Endothelial cell of umbilical vein (primary cell): ENCODE results near the gene CYP39A1. TPM values are rescaled to one million over a fixed set of nuclear protein-coding genes. Genes with fewer than 3 reads are reported as not detected.

Experiments
- BruUV-seq: library from RNA; stranded (reverse); fragments of 400-500 nt; replicated peaks from 2 replicates; lab custom pipeline; 2021; lab: Mats Ljungman, UMichigan
- CTCF ChIA-PET: fragments of 300-600, 350-600 bp; sonication (Branson Sonifier 250); formaldehyde crosslinking; loops from one replicate; lab custom pipeline; 2021; ENCODE audit warnings: antibody characterized with exemption, inconsistent platforms; lab: Charles Lee
- POLR2A ChIA-PET: fragments of 300-600, 350-600 bp; sonication (Branson Sonifier 250); formaldehyde crosslinking; loops from one replicate; lab custom pipeline; 2021; ENCODE audit warnings: antibody characterized with exemption, inconsistent platforms; lab: Charles Lee
- DNase-seq: peaks from one replicate; pipeline ENCODE4 v3.0.0-alpha.2; 2011; ENCODE audit warnings: low read depth, low spot score
- FAIRE-seq: peaks from 2 replicates; lab custom pipeline; 2011; peaks lifted over from hg19 to GRCh38; lab: Jason Lieb, UNC
- H2AFZ ChIP-seq: 2 replicates; pipeline ENCODE4 v1.6.0; 2012; ENCODE audit warnings: low read depth, low read length, control low read depth, inconsistent platforms
- H3K27ac ChIP-seq: 2 replicates; pipeline ENCODE4 v1.5.1; 2011; ENCODE audit warnings: low read depth, mild to moderate bottlenecking, control low read depth, low read length, moderate library complexity; ENCODE audit not compliant: insufficient read depth
- H3K27me3 ChIP-seq, 2 experiments: 2 replicates each; pipeline versions ENCODE4 v1.6.0 to v1.6.1; 2011; ENCODE audit warnings: low read length in 2 of 2, mixed read lengths in 1 of 2; ENCODE audit not compliant: control insufficient read depth in 2 of 2, insufficient read depth in 2 of 2
- H3K36me3 ChIP-seq, 2 experiments: 2 replicates in 1 of 2; 3 replicates in 1 of 2; pipeline ENCODE4 v1.5.1; 2011; ENCODE audit warnings: low read length in 2 of 2, mild to moderate bottlenecking in 1 of 2, moderate library complexity in 1 of 2; ENCODE audit not compliant: control insufficient read depth in 2 of 2, insufficient read depth in 2 of 2; ENCODE audit errors: extremely low read depth in 1 of 2
- H3K4me1 ChIP-seq: 3 replicates; pipeline ENCODE4 v1.5.1; 2011; ENCODE audit warnings: mild to moderate bottlenecking, low read length; ENCODE audit not compliant: control insufficient read depth, insufficient read depth; ENCODE audit errors: extremely low read depth
- H3K4me2 ChIP-seq: 2 replicates; pipeline ENCODE4 v1.6.1; 2011; ENCODE audit warnings: low read length, control low read depth, mixed read lengths; ENCODE audit not compliant: insufficient read depth
- H3K4me3 ChIP-seq, 3 experiments: fragments of 200-600 bp in 1 of 3; sonication (generic), shearing (Covaris generic) in 1 of 3; replicated peaks in 1 of 3; 2 replicates each; pipeline ENCODE4 v1.5.1; 2011 to 2016; ENCODE audit warnings: control low read depth in 3 of 3, low read length in 3 of 3, mild to moderate bottlenecking in 2 of 3, inconsistent platforms in 1 of 3, low read depth in 1 of 3, moderate library complexity in 1 of 3; ENCODE audit not compliant: insufficient read depth in 1 of 3
- H3K79me2 ChIP-seq: 2 replicates; pipeline ENCODE4 v1.6.0; 2012; ENCODE audit warnings: low read length, inconsistent platforms; ENCODE audit not compliant: control insufficient read depth, insufficient read depth
- H3K9ac ChIP-seq: replicated peaks from 2 replicates; pipeline ENCODE3; 2011; ENCODE audit warnings: low read length, control low read depth; ENCODE audit not compliant: insufficient read depth; ENCODE audit errors: extremely low read depth
- H3K9me1 ChIP-seq: replicated peaks from 3 replicates; pipeline ENCODE4 v1.6.0; 2011; ENCODE audit warnings: mild to moderate bottlenecking, low read length; ENCODE audit not compliant: control insufficient read depth, insufficient read depth; ENCODE audit errors: extremely low read depth
- H3K9me3 ChIP-seq: replicated peaks from 2 replicates; pipeline ENCODE4 v1.5.1; 2012; ENCODE audit warnings: low read length, inconsistent platforms; ENCODE audit not compliant: control insufficient read depth, insufficient read depth
- H4K20me1 ChIP-seq: replicated peaks from 2 replicates; pipeline ENCODE3; 2011; ENCODE audit warnings: mild to moderate bottlenecking, low read length; ENCODE audit not compliant: control insufficient read depth, insufficient read depth; ENCODE audit errors: extremely low read depth
- CTCF ChIP-seq, 2 donors: IDR thresholded peaks; 1 replicate in 1 of 2; 2 replicates in 1 of 2; pipeline ENCODE4 v1.5.1; 2011; ENCODE audit warnings: low read length in 2 of 2, mild to moderate bottlenecking in 2 of 2, moderate library complexity in 2 of 2, control low read depth in 1 of 2, inconsistent platforms in 1 of 2, low read depth in 1 of 2; ENCODE audit not compliant: insufficient read depth in 1 of 2; ENCODE audit errors: extremely low read depth in 1 of 2
- EZH2 ChIP-seq: IDR thresholded peaks from 2 replicates; pipeline ENCODE4 v1.6.1; 2012; ENCODE audit warnings: borderline replicate concordance, low read depth, mild to moderate bottlenecking, moderate library complexity, low read length, inconsistent platforms; ENCODE audit not compliant: severe bottlenecking
- FOS ChIP-seq: IDR thresholded peaks from 2 replicates; pipeline ENCODE4 v1.6.1; 2011; ENCODE audit warnings: mild to moderate bottlenecking, low read length, moderate library complexity, borderline replicate concordance; ENCODE audit not compliant: insufficient read depth
- GATA2 ChIP-seq: IDR thresholded peaks from 2 replicates; pipeline ENCODE4 v1.7.0; 2011; ENCODE audit warnings: low read depth, mild to moderate bottlenecking, moderate library complexity, mixed read lengths, low read length; ENCODE audit not compliant: insufficient read length, insufficient read depth
- JUN ChIP-seq: IDR thresholded peaks from 2 replicates; pipeline ENCODE4 v1.6.1; 2011; ENCODE audit warnings: borderline replicate concordance, low read depth; ENCODE audit not compliant: insufficient read length, insufficient read depth
- MAX ChIP-seq: IDR thresholded peaks from 2 replicates; pipeline ENCODE4 v1.6.1; 2011; ENCODE audit not compliant: insufficient read depth, insufficient read length
- MYC ChIP-seq: IDR thresholded peaks from one replicate; pipeline ENCODE4 v1.6.1; 2011; ENCODE audit warnings: mild to moderate bottlenecking, low read depth, low read length
- POLR2A ChIP-seq: IDR thresholded peaks from 2 replicates; pipeline ENCODE4 v1.6.1; 2012; ENCODE audit warnings: low read depth, mild to moderate bottlenecking, control low read depth, low read length
- POLR2AphosphoS5 ChIP-seq: IDR thresholded peaks from 2 replicates; pipeline ENCODE4 v1.6.1; 2012; ENCODE audit warnings: low read depth, mild to moderate bottlenecking, control low read depth, low read length, moderate library complexity; ENCODE audit not compliant: insufficient read depth
- dilution Hi-C: fragments of 300-500 bp; cut with MboI; formaldehyde crosslinking; loops from one replicate; pipeline ENCODE4 v1.15.0; 2019; ENCODE audit warnings: low sequenced_read_pairs; ENCODE audit not compliant: extremely low pct_ligation_motif_present
- intact Hi-C: fragments of 100-400 bp; cut with micrococcal nuclease; formaldehyde crosslinking; loops from one replicate; pipeline ENCODE4 v1.10.0; 2022
- polyA plus RNA-seq, 4 experiments: library from polyadenylated mRNA; depleted of rRNA in 3 of 4; stranded (reverse) in 3 of 4; unstranded in 1 of 4; fragments of >200 nt; gene quantifications; 2 replicates each; pipeline versions ENCODE4 v1.2.1 to v1.2.3, GENCODE V29; 2011 to 2012; ENCODE audit warnings: missing spikeins in 1 of 4
- total RNA-seq: library from RNA; stranded (reverse); gene quantifications from 2 replicates; pipeline ENCODE4 v1.2.3, GENCODE V29; 2021

The CYP39A1 gene
- total and polyA plus RNA-seq, 2 donors (not counting 3 experiments of a cell fraction or from before 2014, with no cell fraction given), result not detected

- no peak overlapping the region for H3K4me2 ChIP-seq
- H3K27ac ChIP-seq, result no peak overlapping the region
- no peaks in the 10 kb centered on the region for H4K20me1 ChIP-seq
- no peaks in the 10 kb centered on the region for H3K9me1 ChIP-seq
- POLR2A ChIA-PET, result no interaction called here
- H3K36me3 ChIP-seq, result no peaks in the 10 kb centered on the region
- H3K4me3 ChIP-seq, result no peak overlapping the region
- CTCF ChIA-PET, result interaction anchor here (0.6 kb wide), 1 partner anchor 9 kb away, joined by 3 read pairs; no protein-coding TSS in a partner anchor
- peaks cover 2 to 4% of the 10 kb centered on the region in 2 experiments for H3K27me3 ChIP-seq
- no peak for DNase-seq
- no peak for TF ChIP-seq POLR2A
- no peak for TF ChIP-seq FOS
- no peak for TF ChIP-seq MYC
- no peak for TF ChIP-seq JUN
- H3K4me1 ChIP-seq, result no peaks in the 10 kb centered on the region
- H3K79me2 ChIP-seq, result no peaks in the 10 kb centered on the region
- no peaks in the 10 kb centered on the region for H3K9me3 ChIP-seq
- no TSS peak for BruUV-seq
- FAIRE-seq, result no peak
- intact Hi-C loops, result no loop called here
- H2AFZ ChIP-seq, result no peak overlapping the region
- no peak overlapping the region for H3K9ac ChIP-seq
- dilution Hi-C loops, result no loop called here
Measured at GRCh38 chr6:46509981-46510510, 142.6 kb downstream of the CYP39A1 start.

GRCh38 chr6:46509063-46509462 is 143.6 kb downstream of the CYP39A1 start:
- CTCF ChIA-PET, result no interaction called here
- Histone ChIP-seq H3K4me2 (no peak overlapping the region), H3K4me3 (no peak overlapping the region), H3K36me3 (no peaks in the 10 kb centered on the region), H3K4me1 (no peaks in the 10 kb centered on the region), H3K9me1 (no peaks in the 10 kb centered on the region), H4K20me1 (no peaks in the 10 kb centered on the region), H3K79me2 (no peaks in the 10 kb centered on the region), H3K27ac (no peak overlapping the region), H3K9me3 (no peaks in the 10 kb centered on the region), H2AFZ (no peak overlapping the region), H3K27me3 (peaks cover 2 to 4% of the 10 kb centered on the region in 2 experiments), H3K9ac (no peak overlapping the region)
- no peak for TF ChIP-seq FOS
- no peak for TF ChIP-seq MAX
- TF ChIP-seq CTCF (IDR thresholded peaks at IDR 0.05; ENCODE audit: extremely low read depth in 1 of 2, insufficient read depth in 1 of 2, low read depth in 1 of 2, low read length in 2 of 2), result no peak
- no peak for TF ChIP-seq POLR2A
- TF ChIP-seq MYC, result no peak
- TF ChIP-seq EZH2, result no peak
- TF ChIP-seq POLR2AphosphoS5, result no peak
- no peak for TF ChIP-seq GATA2
- no peak for TF ChIP-seq JUN
- no TSS peak for BruUV-seq
- no peak for DNase-seq
- dilution Hi-C loops (no loop called here), intact Hi-C loops (no loop called here)
- POLR2A ChIA-PET, result no interaction called here
- no peak for FAIRE-seq
